GM10266 (cell line): ENCODE results near the gene RNLS.

Experiments used
- DNase-seq: peaks from one replicate; pipeline ENCODE4 v3.0.0; 2012; ENCODE audit errors: extremely low spot score
- TF ChIP-seq, protein P1 (sequence below): IDR thresholded peaks from 2 replicates; pipeline ENCODE4 v1.5.1; 2012; ENCODE audit warnings: mild to moderate bottlenecking, low read depth; ENCODE audit not compliant: control insufficient read depth, insufficient read depth; ENCODE audit errors: missing control alignments

The RNLS gene

DNA sequence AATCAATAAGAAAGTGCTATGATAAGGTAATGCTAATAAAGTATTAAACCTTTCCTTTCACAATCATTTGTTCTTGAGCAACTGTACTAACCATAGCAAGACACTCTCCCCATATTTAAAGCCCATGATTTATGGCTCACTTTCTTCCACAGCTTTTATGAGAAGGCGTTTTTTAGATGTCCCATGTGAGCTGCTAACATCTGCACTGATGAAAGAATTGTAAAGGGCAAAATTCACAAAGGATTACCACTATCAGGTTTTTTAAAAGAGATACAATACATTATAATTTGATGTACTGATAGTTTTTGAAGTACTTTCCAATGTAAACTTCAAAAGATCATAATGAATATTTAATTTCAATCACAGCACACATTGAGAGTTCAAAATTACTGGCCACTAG, 75.7 kb downstream of the RNLS start:
- DNase-seq, result no peak
- TF ChIP-seq, protein P1, sequence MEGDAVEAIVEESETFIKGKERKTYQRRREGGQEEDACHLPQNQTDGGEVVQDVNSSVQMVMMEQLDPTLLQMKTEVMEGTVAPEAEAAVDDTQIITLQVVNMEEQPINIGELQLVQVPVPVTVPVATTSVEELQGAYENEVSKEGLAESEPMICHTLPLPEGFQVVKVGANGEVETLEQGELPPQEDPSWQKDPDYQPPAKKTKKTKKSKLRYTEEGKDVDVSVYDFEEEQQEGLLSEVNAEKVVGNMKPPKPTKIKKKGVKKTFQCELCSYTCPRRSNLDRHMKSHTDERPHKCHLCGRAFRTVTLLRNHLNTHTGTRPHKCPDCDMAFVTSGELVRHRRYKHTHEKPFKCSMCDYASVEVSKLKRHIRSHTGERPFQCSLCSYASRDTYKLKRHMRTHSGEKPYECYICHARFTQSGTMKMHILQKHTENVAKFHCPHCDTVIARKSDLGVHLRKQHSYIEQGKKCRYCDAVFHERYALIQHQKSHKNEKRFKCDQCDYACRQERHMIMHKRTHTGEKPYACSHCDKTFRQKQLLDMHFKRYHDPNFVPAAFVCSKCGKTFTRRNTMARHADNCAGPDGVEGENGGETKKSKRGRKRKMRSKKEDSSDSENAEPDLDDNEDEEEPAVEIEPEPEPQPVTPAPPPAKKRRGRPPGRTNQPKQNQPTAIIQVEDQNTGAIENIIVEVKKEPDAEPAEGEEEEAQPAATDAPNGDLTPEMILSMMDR, result no peak

DNA sequence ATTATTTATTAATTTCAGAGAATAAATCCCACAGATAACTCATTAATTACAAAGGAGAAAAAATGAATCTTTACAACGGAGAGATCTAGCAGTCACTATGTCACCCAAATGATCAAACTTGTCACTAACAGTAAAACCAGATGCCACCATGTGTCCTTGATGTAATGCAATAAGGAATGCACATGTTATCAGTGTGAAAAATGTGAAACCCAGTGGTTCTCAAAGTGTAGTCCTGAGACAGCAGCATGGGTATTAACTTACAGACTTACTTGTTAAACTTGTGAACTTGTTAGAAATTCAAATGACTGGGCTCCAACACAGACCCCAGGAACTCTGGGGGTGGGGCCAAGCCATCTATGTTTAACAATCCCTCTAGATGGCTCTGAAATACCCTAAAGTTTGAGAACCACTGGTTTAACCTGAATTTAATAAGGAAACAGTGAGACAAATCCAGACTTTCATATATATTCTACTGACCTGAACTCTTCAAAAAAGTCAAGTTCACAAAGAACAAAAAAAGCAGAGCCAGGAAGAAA, 77.4 kb downstream of the RNLS start:
- TF ChIP-seq, protein P1, result no peak
- DNase-seq, result no peak

GRCh38 chr10:88505265-88505664, 77.9 kb downstream of the RNLS start:
- TF ChIP-seq, protein P1, result no peak
- DNase-seq, result no peak

DNA sequence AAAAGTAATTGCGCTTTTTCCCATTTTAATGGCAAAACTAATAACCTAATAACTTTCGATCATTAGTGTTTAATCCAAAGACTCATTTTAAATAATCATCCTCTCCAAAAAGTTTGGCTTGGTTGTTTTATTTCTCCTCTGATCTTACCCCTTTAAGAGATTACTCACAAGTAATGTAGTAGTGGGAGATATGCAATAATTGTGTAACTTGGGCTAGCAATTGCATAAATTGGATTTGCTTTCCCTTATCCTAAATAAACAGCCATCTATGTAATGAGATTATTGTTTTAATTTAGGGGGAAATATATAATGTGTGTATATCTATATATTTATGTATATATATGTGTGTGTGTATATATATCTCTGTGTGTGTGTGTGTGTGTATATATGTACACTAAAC, 82.5 kb downstream of the RNLS start:
- DNase-seq, result no peak
- TF ChIP-seq, protein P1, result no peak

- no peak for DNase-seq
Observed at GRCh38 chr10:88499569-88500470, 83.3 kb downstream of the RNLS start.

DNA sequence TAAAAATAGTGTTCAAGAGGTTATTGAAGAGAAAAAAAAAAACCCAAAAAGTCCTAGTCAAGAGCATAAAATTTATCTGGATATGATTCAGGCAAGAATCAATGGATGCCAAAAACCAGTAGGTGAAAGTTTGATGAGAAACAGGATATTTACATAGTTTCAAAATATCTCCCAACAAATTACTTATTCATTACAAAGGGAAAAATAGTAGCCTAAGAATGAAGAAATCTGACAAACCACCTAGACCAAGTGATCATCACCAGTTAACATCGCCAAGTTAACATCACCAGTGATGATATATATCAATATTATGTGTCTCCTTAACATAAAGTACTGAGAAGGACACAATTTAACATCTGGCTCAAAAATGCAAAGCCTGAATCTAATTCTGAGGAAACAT, 85.2 kb downstream of the RNLS start:
- TF ChIP-seq, protein P1, result no peak
- DNase-seq, result no peak

More at GRCh38 chr10:88499569-88500470, 83.3 kb downstream of the RNLS start:
- TF ChIP-seq, protein P1, result no peak

- TF ChIP-seq, protein P1, result no peak
- no peak for DNase-seq
Observed at GRCh38 chr10:88494537-88494936, 88.6 kb downstream of the RNLS start.
